Measurements from ENCODE around the gene CRAMP1. TPM values are rescaled to one million over a fixed set of nuclear protein-coding genes. Genes with fewer than 3 reads are reported as not detected.

CRAMP1 gene
- total and polyA plus RNA-seq, 12 donors = 3.2 to 13.8 (median 10.5) TPM

DNA sequence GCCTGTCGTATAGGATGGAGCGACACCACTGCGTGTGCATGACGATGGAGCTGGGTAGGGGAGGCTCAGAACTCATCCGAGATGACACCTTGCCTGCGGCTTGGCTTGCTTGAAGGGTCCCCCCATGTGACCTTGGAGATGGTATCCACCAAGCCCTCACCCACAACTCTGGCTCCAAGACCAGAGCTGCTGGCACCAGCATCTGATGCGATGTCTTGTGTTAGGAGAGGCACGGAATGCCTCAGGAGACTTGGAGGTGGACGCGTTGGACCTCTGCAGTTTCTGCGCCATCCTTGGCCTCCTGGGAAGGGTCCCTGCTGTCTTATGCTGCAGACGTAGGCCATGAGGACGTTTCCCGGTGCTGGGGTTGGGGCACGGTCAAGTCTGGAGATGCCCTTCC lies 7.8 kb downstream of the CRAMP1 start:
- ATAC-seq = no peak
- Histone ChIP-seq H3K4me3 (no peak overlapping the region), H3K36me3 (peaks cover 0 to 90% (median 11%) of the 10 kb centered on the region in 9 donors), H3K27ac (no peak overlapping the region), H3K9me3 (no peaks in the 10 kb centered on the region), H3K4me1 (peaks cover 3 to 28% (median 17%) of the 10 kb centered on the region in 9 donors), H3K27me3 (no peaks in the 10 kb centered on the region)
- DNase-seq = no peak
- intact Hi-C loops (cut with DNase I) = loop anchor here in 3 of 10 donors (5.0 to 10.0 kb wide), 3 partner anchors 85 to 128 kb away; partner anchors contain the start of genes TELO2 (in 2 of the 3) and MAPK8IP3 (in 1 of the 3)
- TF ChIP-seq, protein P1, sequence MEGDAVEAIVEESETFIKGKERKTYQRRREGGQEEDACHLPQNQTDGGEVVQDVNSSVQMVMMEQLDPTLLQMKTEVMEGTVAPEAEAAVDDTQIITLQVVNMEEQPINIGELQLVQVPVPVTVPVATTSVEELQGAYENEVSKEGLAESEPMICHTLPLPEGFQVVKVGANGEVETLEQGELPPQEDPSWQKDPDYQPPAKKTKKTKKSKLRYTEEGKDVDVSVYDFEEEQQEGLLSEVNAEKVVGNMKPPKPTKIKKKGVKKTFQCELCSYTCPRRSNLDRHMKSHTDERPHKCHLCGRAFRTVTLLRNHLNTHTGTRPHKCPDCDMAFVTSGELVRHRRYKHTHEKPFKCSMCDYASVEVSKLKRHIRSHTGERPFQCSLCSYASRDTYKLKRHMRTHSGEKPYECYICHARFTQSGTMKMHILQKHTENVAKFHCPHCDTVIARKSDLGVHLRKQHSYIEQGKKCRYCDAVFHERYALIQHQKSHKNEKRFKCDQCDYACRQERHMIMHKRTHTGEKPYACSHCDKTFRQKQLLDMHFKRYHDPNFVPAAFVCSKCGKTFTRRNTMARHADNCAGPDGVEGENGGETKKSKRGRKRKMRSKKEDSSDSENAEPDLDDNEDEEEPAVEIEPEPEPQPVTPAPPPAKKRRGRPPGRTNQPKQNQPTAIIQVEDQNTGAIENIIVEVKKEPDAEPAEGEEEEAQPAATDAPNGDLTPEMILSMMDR (IDR thresholded peaks at IDR 0.05) = no peak
- WGBS, 2 donors = 92 to 93% methylated on average over 15 of the region's 15 CpGs

DNA sequence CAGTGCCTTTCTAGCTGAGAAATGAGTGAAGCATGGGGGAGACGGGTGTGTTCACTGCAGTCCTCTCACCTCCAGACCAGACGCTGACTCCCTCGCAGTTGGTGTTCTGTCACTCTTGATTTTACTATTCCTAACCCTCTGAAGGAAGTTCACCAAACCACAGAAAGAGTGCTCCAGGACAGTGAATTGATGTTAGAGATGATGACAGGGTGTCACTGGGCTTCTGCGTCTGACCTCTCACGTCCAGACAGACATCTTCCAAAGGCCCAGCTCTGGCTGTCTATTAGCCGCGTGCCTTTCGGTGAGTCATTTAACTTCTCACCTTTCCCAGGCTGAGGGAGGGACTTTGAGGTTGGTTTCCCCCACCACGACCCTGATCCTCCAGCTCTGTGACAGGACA lies 8.2 kb downstream of the CRAMP1 start:
- intact Hi-C loops (cut with DNase I) = no loop called here
- TF ChIP-seq, protein P1 (IDR thresholded peaks at IDR 0.05) = no peak
- peaks cover 0 to 90% (median 11%) of the 10 kb centered on the region in 9 donors for H3K36me3 ChIP-seq

GRCh38 chr16:1621851-1622250 lies 9.7 kb downstream of the CRAMP1 start:
- DNase-seq (no peak), ATAC-seq (no peak)
- TF ChIP-seq, protein P1 (IDR thresholded peaks at IDR 0.05) = no peak
- peaks cover 0 to 91% (median 17%) of the 10 kb centered on the region in 9 donors for H3K36me3 ChIP-seq
- intact Hi-C loops (cut with DNase I) = no loop called here
- no peak overlapping the region for H3K4me3 ChIP-seq
- H3K9me3 ChIP-seq = no peaks in the 10 kb centered on the region
- H3K4me1 ChIP-seq = peaks cover 0 to 23% (median 14%) of the 10 kb centered on the region in 9 donors
- 91 to 93% methylated on average over 7 of the region's 7 CpGs for WGBS, 2 donors
- H3K27ac ChIP-seq = no peak overlapping the region
- H3K27me3 ChIP-seq = no peaks in the 10 kb centered on the region

More for the DNA sequence above, 8.2 kb downstream of the CRAMP1 start:
- DNase-seq = no peak
- no peak for ATAC-seq
- Histone ChIP-seq H3K27me3 (no peaks in the 10 kb centered on the region), H3K4me3 (no peak overlapping the region), H3K4me1 (peaks cover under 1 to 27% (median 15%) of the 10 kb centered on the region in 9 donors), H3K9me3 (no peaks in the 10 kb centered on the region), H3K27ac (no peak overlapping the region)
- 88 to 94% methylated on average over 9 of the region's 9 CpGs for WGBS, 2 donors

DNA sequence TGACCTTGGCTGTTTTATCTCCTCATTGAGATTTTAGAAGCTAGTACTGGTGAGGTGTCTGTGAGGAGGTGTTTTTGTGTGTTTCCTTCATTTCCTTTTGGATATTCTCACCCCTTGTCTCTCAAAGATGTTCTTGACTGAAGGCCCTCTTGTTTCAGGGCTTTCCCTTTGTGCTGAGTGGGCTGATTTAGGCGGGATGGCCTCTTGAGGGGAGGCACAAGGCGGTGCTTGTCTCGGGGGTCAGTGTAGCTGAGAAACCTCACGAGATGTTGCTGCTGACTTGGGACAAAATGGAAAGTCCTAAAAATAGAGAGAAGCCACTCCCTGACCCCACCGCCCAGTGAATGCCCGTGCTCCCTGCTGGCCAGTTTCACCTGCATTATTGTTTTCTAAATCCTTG lies 14.2 kb downstream of the CRAMP1 start:
- H3K27ac ChIP-seq = no peak overlapping the region
- peaks cover 0 to 25% (median 18%) of the 10 kb centered on the region in 9 donors for H3K4me1 ChIP-seq
- no peak overlapping the region for H3K4me3 ChIP-seq
- H3K9me3 ChIP-seq = no peaks in the 10 kb centered on the region
- 59 to 74% methylated on average over 6 of the region's 6 CpGs for WGBS, 2 donors
- intact Hi-C loops (cut with DNase I) = no loop called here
- DNase-seq = no peak
- ATAC-seq = no peak
- peaks cover 0 to 90% (median 15%) of the 10 kb centered on the region in 9 donors for H3K36me3 ChIP-seq
- no peaks in the 10 kb centered on the region for H3K27me3 ChIP-seq
- TF ChIP-seq, protein P1 (IDR thresholded peaks at IDR 0.05) = no peak

All from heart right ventricle (tissue), 16 donors.